Measurements from ENCODE around the gene CUBN.

Gene CUBN

DNA sequence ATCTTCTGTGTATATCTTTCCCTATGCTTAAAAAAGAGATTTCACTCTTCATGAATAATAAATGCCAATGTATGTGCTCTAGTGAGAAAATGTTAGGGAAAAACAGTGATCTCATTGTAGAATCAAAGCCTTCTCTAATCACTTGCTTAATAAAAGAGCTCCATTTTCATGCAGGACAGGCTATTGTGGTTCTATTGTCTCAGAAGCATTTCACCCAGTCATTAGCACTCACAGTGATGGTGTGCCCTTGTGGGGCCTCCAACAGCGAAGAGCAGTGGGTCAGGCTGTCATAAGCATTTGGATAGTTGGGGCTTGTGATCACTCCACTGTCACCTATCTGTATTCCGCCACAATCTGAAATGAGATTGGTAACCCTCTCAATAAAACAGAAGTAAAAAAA is 228.5 kb downstream of the CUBN start:
- H3K36me3 ChIP-seq (ENCODE audit: insufficient read depth): no peaks in the 10 kb centered on the region
- H3K4me2 ChIP-seq: no peak overlapping the region
- peaks cover 6% of the 10 kb centered on the region for H3K4me1 ChIP-seq (ENCODE audit: low read depth, poor library complexity, severe bottlenecking)
- no peak overlapping the region for H3K9ac ChIP-seq
- H3K4me3 ChIP-seq (IDR thresholded peaks at IDR 0.05; ENCODE audit: insufficient read depth, low read depth, low read length): no peak overlapping the region
- H3K27ac ChIP-seq: no peak overlapping the region
- H2AFZ ChIP-seq (ENCODE audit: low read depth): no peak overlapping the region
- TF ChIP-seq CTCF (conservative IDR thresholded peaks at IDR 0.05; ENCODE audit: low read depth, low read length): no peak
- no peaks in the 10 kb centered on the region for H4K20me1 ChIP-seq (ENCODE audit: insufficient read depth)
- H3K79me2 ChIP-seq (ENCODE audit: insufficient read depth, low read depth): no peaks in the 10 kb centered on the region
- no peaks in the 10 kb centered on the region for H3K27me3 ChIP-seq (ENCODE audit: insufficient read depth, low read depth)

- Histone ChIP-seq H3K4me1 (ENCODE audit: low read depth, poor library complexity, severe bottlenecking) (no peaks in the 10 kb centered on the region), H3K27me3 (ENCODE audit: insufficient read depth, low read depth) (no peaks in the 10 kb centered on the region), H2AFZ (ENCODE audit: low read depth) (no peak overlapping the region), H3K36me3 (ENCODE audit: insufficient read depth) (no peaks in the 10 kb centered on the region), H3K27ac (no peak overlapping the region), H3K4me3 (IDR thresholded peaks at IDR 0.05; ENCODE audit: insufficient read depth, low read depth, low read length) (no peak overlapping the region), H3K4me2 (no peak overlapping the region), H3K79me2 (ENCODE audit: insufficient read depth, low read depth) (no peaks in the 10 kb centered on the region), H4K20me1 (ENCODE audit: insufficient read depth) (no peaks in the 10 kb centered on the region), H3K9ac (no peak overlapping the region)
- TF ChIP-seq CTCF (conservative IDR thresholded peaks at IDR 0.05; ENCODE audit: low read depth, low read length): no peak
These were observed 232.6 kb downstream of the CUBN start for GRCh38 chr10:16896993-16897392.

GRCh38 chr10:16894821-16895220 is 234.8 kb downstream of the CUBN start:
- H3K79me2 ChIP-seq (ENCODE audit: insufficient read depth, low read depth): no peaks in the 10 kb centered on the region
- TF ChIP-seq CTCF (conservative IDR thresholded peaks at IDR 0.05; ENCODE audit: low read depth, low read length): no peak
- H3K27ac ChIP-seq: no peak overlapping the region
- no peaks in the 10 kb centered on the region for H3K36me3 ChIP-seq (ENCODE audit: insufficient read depth)
- H3K4me3 ChIP-seq (IDR thresholded peaks at IDR 0.05; ENCODE audit: insufficient read depth, low read depth, low read length): no peak overlapping the region
- no peaks in the 10 kb centered on the region for H4K20me1 ChIP-seq (ENCODE audit: insufficient read depth)
- H2AFZ ChIP-seq (ENCODE audit: low read depth): no peak overlapping the region
- no peaks in the 10 kb centered on the region for H3K4me1 ChIP-seq (ENCODE audit: low read depth, poor library complexity, severe bottlenecking)
- H3K27me3 ChIP-seq (ENCODE audit: insufficient read depth, low read depth): no peaks in the 10 kb centered on the region
- no peak overlapping the region for H3K9ac ChIP-seq
- H3K4me2 ChIP-seq: no peak overlapping the region

DNA sequence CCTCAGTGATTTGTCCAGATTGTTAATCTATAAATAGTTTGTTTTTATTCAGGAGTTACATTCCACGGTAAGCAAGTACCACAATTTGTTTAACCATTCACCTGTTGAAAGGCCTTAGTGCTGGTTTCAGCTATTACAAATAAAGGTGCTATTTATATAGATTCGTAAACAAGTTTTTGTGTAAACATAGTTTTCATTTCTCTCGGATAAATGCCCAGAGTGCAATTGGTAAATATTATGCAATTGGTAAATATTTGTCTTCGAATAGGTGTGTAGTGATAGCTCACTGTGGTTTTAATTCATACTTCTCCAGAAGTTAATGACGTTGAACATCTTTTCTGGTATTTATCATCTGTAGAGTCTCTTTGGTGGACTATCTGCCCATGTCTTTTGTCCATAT is 235.9 kb downstream of the CUBN start:
- H3K27me3 ChIP-seq (ENCODE audit: insufficient read depth, low read depth): no peaks in the 10 kb centered on the region
- H2AFZ ChIP-seq (ENCODE audit: low read depth): no peak overlapping the region
- no peaks in the 10 kb centered on the region for H3K36me3 ChIP-seq (ENCODE audit: insufficient read depth)
- no peaks in the 10 kb centered on the region for H4K20me1 ChIP-seq (ENCODE audit: insufficient read depth)
- H3K4me1 ChIP-seq (ENCODE audit: low read depth, poor library complexity, severe bottlenecking): no peaks in the 10 kb centered on the region
- no peak overlapping the region for H3K4me3 ChIP-seq (IDR thresholded peaks at IDR 0.05; ENCODE audit: insufficient read depth, low read depth, low read length)
- H3K27ac ChIP-seq: no peak overlapping the region
- no peak overlapping the region for H3K9ac ChIP-seq
- no peaks in the 10 kb centered on the region for H3K79me2 ChIP-seq (ENCODE audit: insufficient read depth, low read depth)
- no peak overlapping the region for H3K4me2 ChIP-seq
- TF ChIP-seq CTCF (conservative IDR thresholded peaks at IDR 0.05; ENCODE audit: low read depth, low read length): no peak
